GM12801 (cell line): ENCODE measurements around the gene HSPA4.

Experiments used
- TF ChIP-seq, protein P1 (sequence below): IDR thresholded peaks from one replicate; pipeline ENCODE4 v1.5.1; 2011; ENCODE audit warnings: control low read depth; ENCODE audit not compliant: insufficient read length; ENCODE audit errors: extremely low read depth

The HSPA4 gene

GRCh38 chr5:133075572-133076536, 24.0 kb downstream of the HSPA4 start:
- TF ChIP-seq, protein P1, sequence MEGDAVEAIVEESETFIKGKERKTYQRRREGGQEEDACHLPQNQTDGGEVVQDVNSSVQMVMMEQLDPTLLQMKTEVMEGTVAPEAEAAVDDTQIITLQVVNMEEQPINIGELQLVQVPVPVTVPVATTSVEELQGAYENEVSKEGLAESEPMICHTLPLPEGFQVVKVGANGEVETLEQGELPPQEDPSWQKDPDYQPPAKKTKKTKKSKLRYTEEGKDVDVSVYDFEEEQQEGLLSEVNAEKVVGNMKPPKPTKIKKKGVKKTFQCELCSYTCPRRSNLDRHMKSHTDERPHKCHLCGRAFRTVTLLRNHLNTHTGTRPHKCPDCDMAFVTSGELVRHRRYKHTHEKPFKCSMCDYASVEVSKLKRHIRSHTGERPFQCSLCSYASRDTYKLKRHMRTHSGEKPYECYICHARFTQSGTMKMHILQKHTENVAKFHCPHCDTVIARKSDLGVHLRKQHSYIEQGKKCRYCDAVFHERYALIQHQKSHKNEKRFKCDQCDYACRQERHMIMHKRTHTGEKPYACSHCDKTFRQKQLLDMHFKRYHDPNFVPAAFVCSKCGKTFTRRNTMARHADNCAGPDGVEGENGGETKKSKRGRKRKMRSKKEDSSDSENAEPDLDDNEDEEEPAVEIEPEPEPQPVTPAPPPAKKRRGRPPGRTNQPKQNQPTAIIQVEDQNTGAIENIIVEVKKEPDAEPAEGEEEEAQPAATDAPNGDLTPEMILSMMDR = no peak

DNA sequence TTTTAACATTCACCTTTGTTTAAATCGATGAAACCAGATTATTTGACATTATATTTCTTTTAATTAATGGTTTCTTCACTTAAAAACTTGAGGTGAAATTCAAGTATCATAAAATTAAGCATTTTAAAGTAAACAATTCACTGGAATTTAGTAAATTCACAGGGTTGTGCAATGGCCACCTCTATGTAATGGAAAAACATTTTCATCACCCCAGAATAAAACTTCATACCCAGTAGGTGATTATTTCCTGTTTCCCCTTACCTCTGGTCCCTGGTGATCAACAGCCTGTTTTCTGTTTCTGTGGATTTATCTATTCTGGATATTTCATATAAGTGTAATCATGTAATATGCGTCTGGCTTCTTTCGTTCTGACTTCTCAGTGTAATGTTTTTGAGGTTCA, 27.2 kb downstream of the HSPA4 start:
- TF ChIP-seq, protein P1 = no peak

DNA sequence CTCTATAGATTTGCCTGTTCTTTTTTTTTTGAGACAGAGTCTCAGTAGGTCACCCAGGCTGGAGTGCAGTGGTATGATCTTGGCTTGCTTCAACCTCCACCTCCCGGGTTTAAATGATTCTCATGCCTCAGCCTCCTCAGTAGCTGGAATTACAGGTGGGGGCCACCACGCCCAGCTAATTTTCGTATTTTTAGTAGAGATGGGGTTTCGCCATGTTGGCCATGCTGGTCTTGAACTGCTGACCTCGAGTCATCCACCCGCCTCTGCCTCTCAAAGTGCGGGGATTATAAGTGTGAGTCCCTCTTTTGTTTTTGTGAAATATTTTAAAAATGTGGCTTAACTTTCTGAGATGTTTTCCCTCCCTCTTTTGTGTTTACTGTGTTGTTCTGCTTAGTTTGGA, 29.2 kb downstream of the HSPA4 start:
- TF ChIP-seq, protein P1 = no peak

GRCh38 chr5:133081703-133082102, 29.9 kb downstream of the HSPA4 start:
- TF ChIP-seq, protein P1 = no peak

DNA sequence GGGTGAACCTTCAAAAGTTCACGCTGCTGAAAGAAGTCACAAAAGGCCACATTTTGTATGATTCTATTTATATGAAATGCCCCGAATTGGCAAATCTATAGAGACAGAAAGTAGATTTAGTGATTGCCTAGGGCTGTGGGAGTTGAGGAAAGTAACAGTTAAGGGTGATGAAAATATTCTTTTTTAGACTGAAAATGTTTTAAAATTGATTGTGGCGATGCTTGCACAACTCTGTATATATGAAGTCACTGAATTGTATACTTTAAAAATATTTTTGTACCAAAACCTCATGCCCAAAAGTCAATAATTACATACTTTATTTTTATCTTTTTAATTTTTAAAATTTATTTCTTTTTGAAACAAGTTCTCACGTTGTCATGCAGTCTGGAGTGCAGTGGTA, 30.3 kb downstream of the HSPA4 start:
- TF ChIP-seq, protein P1 = no peak

- TF ChIP-seq, protein P1 = no peak
Measured at GRCh38 chr5:133083901-133084300, 32.1 kb downstream of the HSPA4 start.

GRCh38 chr5:133086366-133086875, 34.6 kb downstream of the HSPA4 start:
- TF ChIP-seq, protein P1 = no peak
